HG03457 (cell line): ENCODE data around the gene MOV10.

Experiments
- ATAC-seq: cut with Tn5 transposase; IDR thresholded peaks from one replicate; pipeline ENCODE4 v1.9.1; 2021; ENCODE audit warnings: moderate number of reproducible peaks; ENCODE audit not compliant: unreplicated experiment

The MOV10 gene

DNA sequence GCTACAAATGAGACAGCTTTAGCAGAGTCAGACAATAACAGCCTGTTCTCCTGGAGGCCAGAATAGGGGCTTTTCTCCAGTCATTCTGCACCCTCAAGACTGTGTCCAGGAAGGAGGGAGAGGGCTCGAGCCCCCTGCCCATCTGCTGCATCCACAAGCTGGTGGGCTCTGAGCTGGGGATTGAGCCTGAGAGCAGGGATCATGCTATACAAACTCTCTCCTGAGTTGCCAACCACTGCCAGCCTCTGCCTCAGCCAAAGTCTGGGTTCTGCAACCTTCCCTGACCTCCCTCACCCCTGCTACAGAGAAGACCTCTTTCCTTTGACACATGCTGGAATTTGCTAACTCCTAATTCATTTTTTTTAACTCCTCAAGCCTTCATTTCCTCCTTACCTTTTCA is 55.5 kb downstream of the MOV10 start:
- no peak for ATAC-seq

GRCh38 chr1:112731451-112731850 is 57.0 kb downstream of the MOV10 start:
- ATAC-seq = no peak

GRCh38 chr1:112735752-112736151 is 61.3 kb downstream of the MOV10 start:
- ATAC-seq = no peak

- no peak for ATAC-seq
Observed at GRCh38 chr1:112737573-112737972, 63.1 kb downstream of the MOV10 start.

GRCh38 chr1:112743174-112744008 is 68.9 kb downstream of the MOV10 start:
- no peak for ATAC-seq

GRCh38 chr1:112744009-112744578 is 69.6 kb downstream of the MOV10 start:
- no peak for ATAC-seq

- no peak for ATAC-seq
Observed at GRCh38 chr1:112748396-112748795, 73.9 kb downstream of the MOV10 start.
